GM12801 (cell line): ENCODE measurements around the gene BPIFB1.

ENCODE experiments used
- TF ChIP-seq, protein P1 (sequence below): IDR thresholded peaks from one replicate; pipeline ENCODE4 v1.5.1; 2011; ENCODE audit warnings: control low read depth; ENCODE audit not compliant: insufficient read length; ENCODE audit errors: extremely low read depth

The BPIFB1 gene

DNA sequence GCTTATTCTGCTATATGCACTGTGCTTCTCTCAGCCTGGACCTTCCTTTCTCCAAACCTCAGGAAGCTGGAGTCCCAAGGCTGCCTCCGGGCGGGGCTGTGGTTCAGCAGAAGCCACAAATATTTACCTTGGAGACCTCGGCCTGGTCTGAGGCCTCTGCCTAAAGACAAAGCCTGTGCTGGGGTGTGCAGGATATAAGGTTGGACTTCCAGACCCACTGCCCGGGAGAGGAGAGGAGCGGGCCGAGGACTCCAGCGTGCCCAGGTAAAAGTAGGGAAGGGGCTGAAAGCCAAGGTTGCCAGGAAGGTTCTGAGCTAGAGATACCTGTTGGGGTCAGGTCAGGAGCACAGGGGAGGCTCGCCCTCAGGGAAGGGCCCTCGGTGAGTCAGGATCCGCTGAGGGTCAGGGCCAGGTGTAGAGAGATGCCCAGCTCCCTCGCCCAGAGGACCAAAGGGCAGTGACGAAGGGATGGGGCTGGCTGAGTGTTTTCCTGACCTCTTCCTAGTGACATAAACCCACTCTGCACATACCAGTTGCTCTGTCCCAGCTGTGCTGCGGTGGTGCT lies at the start of gene BPIFB1:
TSS of gene BPIFB1 (plus strand) at position 224 of the 565 bp plus-strand sequence. CDS start 2,860 bp downstream, outside the sequence.
- TF ChIP-seq, protein P1, sequence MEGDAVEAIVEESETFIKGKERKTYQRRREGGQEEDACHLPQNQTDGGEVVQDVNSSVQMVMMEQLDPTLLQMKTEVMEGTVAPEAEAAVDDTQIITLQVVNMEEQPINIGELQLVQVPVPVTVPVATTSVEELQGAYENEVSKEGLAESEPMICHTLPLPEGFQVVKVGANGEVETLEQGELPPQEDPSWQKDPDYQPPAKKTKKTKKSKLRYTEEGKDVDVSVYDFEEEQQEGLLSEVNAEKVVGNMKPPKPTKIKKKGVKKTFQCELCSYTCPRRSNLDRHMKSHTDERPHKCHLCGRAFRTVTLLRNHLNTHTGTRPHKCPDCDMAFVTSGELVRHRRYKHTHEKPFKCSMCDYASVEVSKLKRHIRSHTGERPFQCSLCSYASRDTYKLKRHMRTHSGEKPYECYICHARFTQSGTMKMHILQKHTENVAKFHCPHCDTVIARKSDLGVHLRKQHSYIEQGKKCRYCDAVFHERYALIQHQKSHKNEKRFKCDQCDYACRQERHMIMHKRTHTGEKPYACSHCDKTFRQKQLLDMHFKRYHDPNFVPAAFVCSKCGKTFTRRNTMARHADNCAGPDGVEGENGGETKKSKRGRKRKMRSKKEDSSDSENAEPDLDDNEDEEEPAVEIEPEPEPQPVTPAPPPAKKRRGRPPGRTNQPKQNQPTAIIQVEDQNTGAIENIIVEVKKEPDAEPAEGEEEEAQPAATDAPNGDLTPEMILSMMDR = no peak

- TF ChIP-seq, protein P1 = no peak
Measured at GRCh38 chr20:33234050-33234449, 49.0 kb upstream of the BPIFB1 start.

GRCh38 chr20:33235696-33236095 lies 47.3 kb upstream of the BPIFB1 start, which contains the start of gene BPIFA1:
Gene BPIFA1 (plus strand): TSS chr20:33235996. CDS start chr20:33237712, 1,716 bp downstream.
- TF ChIP-seq, protein P1 = no peak

DNA sequence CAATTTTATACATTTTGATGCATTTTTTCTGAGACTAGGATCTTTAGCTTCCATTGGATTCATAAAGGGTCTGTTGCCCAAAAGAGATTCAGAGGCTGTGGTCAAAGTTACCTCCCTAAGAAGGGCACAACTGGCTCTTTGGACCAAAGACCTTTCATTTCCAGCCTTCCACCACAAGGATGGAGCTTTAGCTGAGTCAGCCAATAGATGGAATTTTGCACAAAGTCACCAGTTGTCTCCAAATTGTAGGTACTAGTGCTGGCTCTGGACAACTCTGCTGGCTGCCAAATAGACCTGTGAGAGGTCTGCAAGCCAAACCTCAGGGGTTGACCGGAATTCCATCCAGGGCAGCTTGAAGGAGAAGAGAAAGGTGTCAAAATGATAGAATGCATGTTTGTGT lies 46.7 kb upstream of the BPIFB1 start:
- TF ChIP-seq, protein P1 = no peak

GRCh38 chr20:33237989-33238388 lies 45.0 kb upstream of the BPIFB1 start:
- TF ChIP-seq, protein P1 = no peak

- TF ChIP-seq, protein P1 = no peak
Measured at GRCh38 chr20:33239418-33239817, 43.6 kb upstream of the BPIFB1 start.

GRCh38 chr20:33239979-33240736 lies 42.9 kb upstream of the BPIFB1 start:
- TF ChIP-seq, protein P1 = no peak
